Measurements from ENCODE around the gene NINL. TPM values are rescaled to one million over a fixed set of nuclear protein-coding genes. Genes with fewer than 3 reads are reported as not detected.

NINL gene
- total and polyA plus RNA-seq, 12 donors = 1.3 to 17.9 (median 3.8) TPM

DNA sequence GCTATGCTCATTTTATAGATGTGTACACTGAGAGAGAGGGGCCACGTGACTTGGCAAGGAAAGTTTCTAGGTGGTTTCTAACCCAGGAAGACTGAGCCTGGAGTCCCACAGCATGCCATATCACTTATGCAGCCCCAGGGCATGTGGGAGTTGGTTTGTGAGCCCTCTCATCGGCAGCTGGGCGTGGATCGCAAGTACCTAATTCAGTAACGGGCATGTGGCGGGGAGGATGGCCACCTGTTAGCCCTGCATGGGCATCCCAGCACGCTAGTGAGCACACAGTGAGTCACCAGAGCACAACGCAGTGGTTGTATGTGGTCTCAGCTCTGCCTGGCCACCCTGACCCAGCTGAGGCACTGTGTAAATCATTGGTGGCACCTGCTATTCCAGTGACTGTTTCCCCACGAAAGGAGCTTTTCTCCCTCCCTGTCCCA lies 88.3 kb downstream of the NINL start:
- no peak for ATAC-seq
- Histone ChIP-seq H3K36me3 (no peaks in the 10 kb centered on the region), H3K9me3 (no peaks in the 10 kb centered on the region), H3K4me1 (no peaks in the 10 kb centered on the region), H3K27me3 (no peaks in the 10 kb centered on the region), H3K27ac (no peak overlapping the region), H3K4me3 (no peak overlapping the region)
- TF ChIP-seq, protein P1, sequence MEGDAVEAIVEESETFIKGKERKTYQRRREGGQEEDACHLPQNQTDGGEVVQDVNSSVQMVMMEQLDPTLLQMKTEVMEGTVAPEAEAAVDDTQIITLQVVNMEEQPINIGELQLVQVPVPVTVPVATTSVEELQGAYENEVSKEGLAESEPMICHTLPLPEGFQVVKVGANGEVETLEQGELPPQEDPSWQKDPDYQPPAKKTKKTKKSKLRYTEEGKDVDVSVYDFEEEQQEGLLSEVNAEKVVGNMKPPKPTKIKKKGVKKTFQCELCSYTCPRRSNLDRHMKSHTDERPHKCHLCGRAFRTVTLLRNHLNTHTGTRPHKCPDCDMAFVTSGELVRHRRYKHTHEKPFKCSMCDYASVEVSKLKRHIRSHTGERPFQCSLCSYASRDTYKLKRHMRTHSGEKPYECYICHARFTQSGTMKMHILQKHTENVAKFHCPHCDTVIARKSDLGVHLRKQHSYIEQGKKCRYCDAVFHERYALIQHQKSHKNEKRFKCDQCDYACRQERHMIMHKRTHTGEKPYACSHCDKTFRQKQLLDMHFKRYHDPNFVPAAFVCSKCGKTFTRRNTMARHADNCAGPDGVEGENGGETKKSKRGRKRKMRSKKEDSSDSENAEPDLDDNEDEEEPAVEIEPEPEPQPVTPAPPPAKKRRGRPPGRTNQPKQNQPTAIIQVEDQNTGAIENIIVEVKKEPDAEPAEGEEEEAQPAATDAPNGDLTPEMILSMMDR (IDR thresholded peaks at IDR 0.05) = no peak
- WGBS, 2 donors = 88 to 90% methylated on average over 9 of the region's 9 CpGs
- intact Hi-C loops (cut with DNase I) = no loop called here
- DNase-seq = no peak

DNA sequence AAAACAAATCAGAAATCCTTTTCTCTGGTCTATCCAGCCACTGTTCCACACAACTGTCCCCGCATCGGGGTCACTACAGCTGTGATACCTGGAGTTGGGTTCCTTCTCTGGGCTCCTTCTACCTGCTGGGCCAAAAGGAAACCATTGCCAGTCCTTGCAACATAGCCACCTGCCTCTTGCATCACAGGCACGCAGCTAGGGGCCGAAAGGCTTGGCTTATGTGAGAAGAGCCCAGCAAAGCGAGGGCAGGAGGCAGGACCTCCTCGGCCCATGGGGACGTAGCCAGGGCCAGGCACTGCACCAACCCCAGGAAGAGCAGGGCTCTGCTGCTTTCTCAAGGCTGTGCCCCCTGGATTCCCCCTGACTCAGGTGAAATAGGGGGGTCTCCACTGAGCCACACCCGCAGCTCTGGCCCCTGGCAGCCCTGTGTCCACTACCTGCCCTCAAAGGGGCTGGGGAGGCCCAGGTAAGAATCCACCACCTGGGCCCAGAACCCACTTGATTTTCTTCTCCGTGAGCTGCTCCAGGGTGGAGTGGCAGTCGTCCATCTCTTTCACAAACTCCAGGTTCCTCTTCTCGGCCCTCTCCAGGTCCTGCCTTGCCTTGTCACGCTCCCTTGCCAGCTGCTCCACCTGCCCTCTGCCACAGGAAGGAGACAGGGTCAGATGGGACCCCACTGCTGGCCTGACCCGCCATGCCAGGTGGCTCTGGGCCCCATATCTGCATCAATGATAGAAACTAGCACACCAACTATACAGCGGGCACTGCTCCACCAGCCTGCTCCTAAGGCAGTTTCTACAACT lies 89.0 kb downstream of the NINL start:
- Histone ChIP-seq H3K4me1 (no peaks in the 10 kb centered on the region), H3K9me3 (no peaks in the 10 kb centered on the region), H3K36me3 (no peaks in the 10 kb centered on the region), H3K27ac (no peak overlapping the region), H3K4me3 (no peak overlapping the region), H3K27me3 (no peaks in the 10 kb centered on the region)
- intact Hi-C loops (cut with DNase I) = no loop called here
- TF ChIP-seq, protein P1 (IDR thresholded peaks at IDR 0.05) = no peak
- DNase-seq = no peak
- ATAC-seq = no peak
- WGBS, 2 donors = 96 to 97% methylated on average over 14 of the region's 14 CpGs

DNA sequence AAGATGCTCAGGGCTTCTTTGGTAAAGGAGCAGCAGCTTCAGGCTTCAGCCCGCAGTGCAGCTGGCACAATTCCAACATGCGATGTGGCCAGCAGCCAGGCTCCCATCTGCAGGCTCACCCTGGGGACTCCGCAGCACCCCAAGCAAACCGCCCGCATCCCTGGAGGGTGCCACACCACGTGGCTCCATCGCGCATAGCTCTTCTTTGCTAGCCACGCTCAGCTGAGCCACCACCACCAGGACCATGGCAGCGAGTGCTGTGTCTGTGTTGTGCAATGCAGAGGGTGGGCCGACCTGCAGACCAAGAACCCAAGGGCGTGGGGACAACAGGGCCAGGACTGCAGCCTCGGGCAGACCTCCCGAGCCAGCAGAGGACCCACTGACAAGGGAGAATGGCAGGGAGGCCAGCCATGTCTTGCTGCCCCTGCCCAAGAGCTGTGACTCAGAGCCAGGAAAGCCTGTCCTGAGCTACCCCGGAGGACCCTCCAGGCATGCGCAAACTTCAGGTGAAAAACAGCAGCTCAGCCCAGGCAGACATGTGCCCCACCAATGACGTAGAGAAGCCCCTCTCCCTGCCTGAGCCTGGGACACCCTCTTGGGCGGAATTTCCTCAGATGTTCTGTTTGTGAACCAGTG lies 90.0 kb downstream of the NINL start:
- Histone ChIP-seq H3K27me3 (no peaks in the 10 kb centered on the region), H3K36me3 (no peaks in the 10 kb centered on the region), H3K4me1 (no peaks in the 10 kb centered on the region), H3K9me3 (no peaks in the 10 kb centered on the region), H3K27ac (no peak overlapping the region), H3K4me3 (no peak overlapping the region)
- 74 to 78% methylated on average over 18 of the region's 18 CpGs for WGBS, 2 donors
- no peak for ATAC-seq
- intact Hi-C loops (cut with DNase I) = no loop called here
- TF ChIP-seq, protein P1 (IDR thresholded peaks at IDR 0.05) = no peak
- DNase-seq = no peak

DNA sequence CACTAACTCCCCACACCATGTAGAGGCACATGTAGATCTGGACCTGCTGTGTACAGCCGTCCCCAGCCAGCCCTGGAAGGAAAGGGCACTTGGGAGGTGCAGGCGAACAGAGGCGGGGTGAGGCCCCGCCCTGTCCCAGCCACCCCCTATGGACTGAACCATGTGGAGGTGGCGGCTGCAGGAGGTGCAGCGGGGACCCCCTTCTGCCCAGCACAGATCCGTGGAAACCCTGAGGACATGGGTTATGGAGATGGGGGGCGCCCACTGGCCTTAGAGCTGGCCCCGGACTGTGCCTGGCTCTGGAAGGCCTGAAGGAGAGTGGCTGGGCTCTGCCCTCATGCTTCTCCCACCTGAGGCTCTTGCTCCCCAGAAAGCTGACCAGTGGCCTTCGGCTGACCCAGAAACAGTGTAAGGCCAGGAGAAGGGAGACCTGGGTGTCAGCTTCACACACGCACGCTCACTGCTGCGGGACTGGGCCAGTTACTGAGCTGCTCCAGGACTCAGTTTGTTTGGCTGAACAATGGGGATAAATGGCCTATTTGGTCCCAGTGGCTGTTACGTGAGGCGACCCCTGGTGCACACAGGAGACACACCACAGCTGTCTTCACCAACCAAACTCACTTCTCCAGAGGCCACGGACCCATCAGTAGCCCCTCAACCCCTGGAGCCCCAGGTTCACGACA lies 90.7 kb downstream of the NINL start:
- peaks cover 0 to 5% (median 0%) of the 10 kb centered on the region in 9 donors for H3K36me3 ChIP-seq
- H3K4me1 ChIP-seq = no peaks in the 10 kb centered on the region
- no peak overlapping the region for H3K4me3 ChIP-seq
- no peak overlapping the region for H3K27ac ChIP-seq
- TF ChIP-seq, protein P1 (IDR thresholded peaks at IDR 0.05) = no peak
- DNase-seq (no peak), ATAC-seq (peak in 1 of 8 donors; percentile 29)
- intact Hi-C loops (cut with DNase I) = no loop called here
- no peaks in the 10 kb centered on the region for H3K27me3 ChIP-seq
- H3K9me3 ChIP-seq = no peaks in the 10 kb centered on the region
- 91 to 92% methylated on average over 17 of the region's 17 CpGs for WGBS, 2 donors

Data from heart right ventricle (tissue), 16 donors.